Measurements from ENCODE around the gene NTPCR. TPM values are rescaled to one million over a fixed set of nuclear protein-coding genes. Genes with fewer than 3 reads are reported as not detected.

NTPCR gene
- total RNA-seq, 1 experiment from 2014 or later = 34.2 TPM

DNA sequence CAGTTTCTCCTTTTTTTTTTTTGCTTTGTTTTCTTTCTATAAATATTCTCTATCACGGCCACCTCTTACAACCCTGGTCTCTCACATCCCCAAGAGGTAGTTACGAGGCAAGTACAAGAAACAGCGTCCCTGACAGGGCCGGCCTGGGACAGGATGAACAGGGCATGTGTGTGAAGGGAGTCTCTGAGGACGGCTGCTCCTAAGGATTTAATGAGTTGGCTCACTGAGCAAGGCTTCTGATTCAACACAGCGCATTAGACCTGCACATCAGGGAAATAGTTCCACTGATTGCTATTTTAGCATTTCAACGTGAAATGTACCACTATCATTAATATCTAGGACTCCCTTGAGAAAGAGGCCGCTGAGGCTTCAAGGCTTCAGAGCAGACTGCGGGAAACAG, 54.0 kb downstream of the NTPCR start:
- H3K4me2 ChIP-seq (ENCODE audit: low read length) = no peak overlapping the region
- no peak for DNase-seq (ENCODE audit: low read depth, low spot score)
- CTCF ChIA-PET = no interaction called here
- TF ChIP-seq FOSL1 (IDR thresholded peaks at IDR 0.05; ENCODE audit: low read depth) = no peak
- TF ChIP-seq, protein P1, sequence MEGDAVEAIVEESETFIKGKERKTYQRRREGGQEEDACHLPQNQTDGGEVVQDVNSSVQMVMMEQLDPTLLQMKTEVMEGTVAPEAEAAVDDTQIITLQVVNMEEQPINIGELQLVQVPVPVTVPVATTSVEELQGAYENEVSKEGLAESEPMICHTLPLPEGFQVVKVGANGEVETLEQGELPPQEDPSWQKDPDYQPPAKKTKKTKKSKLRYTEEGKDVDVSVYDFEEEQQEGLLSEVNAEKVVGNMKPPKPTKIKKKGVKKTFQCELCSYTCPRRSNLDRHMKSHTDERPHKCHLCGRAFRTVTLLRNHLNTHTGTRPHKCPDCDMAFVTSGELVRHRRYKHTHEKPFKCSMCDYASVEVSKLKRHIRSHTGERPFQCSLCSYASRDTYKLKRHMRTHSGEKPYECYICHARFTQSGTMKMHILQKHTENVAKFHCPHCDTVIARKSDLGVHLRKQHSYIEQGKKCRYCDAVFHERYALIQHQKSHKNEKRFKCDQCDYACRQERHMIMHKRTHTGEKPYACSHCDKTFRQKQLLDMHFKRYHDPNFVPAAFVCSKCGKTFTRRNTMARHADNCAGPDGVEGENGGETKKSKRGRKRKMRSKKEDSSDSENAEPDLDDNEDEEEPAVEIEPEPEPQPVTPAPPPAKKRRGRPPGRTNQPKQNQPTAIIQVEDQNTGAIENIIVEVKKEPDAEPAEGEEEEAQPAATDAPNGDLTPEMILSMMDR (IDR thresholded peaks at IDR 0.05 in 2 of 3, conservative IDR thresholded peaks at IDR 0.05 in 1 of 3; ENCODE audit: borderline replicate concordance in 1 of 3, insufficient read depth in 1 of 3, low read depth in 2 of 3, low read length in 2 of 3) = no peak
- no peak for TF ChIP-seq ZFX (IDR thresholded peaks at IDR 0.05)
- TF ChIP-seq EGR1 (IDR thresholded peaks at IDR 0.05; ENCODE audit: low read depth) = no peak
- TF ChIP-seq ZNF274 (IDR thresholded peaks at IDR 0.05; ENCODE audit: low read depth, low read length) = no peak
- TF ChIP-seq, protein P2, sequence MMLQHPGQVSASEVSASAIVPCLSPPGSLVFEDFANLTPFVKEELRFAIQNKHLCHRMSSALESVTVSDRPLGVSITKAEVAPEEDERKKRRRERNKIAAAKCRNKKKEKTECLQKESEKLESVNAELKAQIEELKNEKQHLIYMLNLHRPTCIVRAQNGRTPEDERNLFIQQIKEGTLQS (IDR thresholded peaks at IDR 0.05) = no peak
- no peak for TF ChIP-seq POLR2A (IDR thresholded peaks at IDR 0.05; ENCODE audit: borderline replicate concordance, extremely low read depth, insufficient read depth, insufficient read length)
- TF ChIP-seq, protein P3, sequence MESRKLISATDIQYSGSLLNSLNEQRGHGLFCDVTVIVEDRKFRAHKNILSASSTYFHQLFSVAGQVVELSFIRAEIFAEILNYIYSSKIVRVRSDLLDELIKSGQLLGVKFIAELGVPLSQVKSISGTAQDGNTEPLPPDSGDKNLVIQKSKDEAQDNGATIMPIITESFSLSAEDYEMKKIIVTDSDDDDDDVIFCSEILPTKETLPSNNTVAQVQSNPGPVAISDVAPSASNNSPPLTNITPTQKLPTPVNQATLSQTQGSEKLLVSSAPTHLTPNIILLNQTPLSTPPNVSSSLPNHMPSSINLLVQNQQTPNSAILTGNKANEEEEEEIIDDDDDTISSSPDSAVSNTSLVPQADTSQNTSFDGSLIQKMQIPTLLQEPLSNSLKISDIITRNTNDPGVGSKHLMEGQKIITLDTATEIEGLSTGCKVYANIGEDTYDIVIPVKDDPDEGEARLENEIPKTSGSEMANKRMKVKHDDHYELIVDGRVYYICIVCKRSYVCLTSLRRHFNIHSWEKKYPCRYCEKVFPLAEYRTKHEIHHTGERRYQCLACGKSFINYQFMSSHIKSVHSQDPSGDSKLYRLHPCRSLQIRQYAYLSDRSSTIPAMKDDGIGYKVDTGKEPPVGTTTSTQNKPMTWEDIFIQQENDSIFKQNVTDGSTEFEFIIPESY (IDR thresholded peaks at IDR 0.05; ENCODE audit: extremely low read depth, insufficient replicate concordance, low read length) = no peak
- TF ChIP-seq SIN3A (IDR thresholded peaks at IDR 0.05; ENCODE audit: low read depth) = no peak
- TF ChIP-seq SRF (IDR thresholded peaks at IDR 0.05; ENCODE audit: low read depth) = no peak
- TF ChIP-seq POLR2AphosphoS5 (IDR thresholded peaks at IDR 0.05; ENCODE audit: low read depth, low read length) = no peak
- TF ChIP-seq, protein P4, sequence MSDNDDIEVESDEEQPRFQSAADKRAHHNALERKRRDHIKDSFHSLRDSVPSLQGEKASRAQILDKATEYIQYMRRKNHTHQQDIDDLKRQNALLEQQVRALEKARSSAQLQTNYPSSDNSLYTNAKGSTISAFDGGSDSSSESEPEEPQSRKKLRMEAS (IDR thresholded peaks at IDR 0.05) = no peak
- no peak for TF ChIP-seq SP1 (IDR thresholded peaks at IDR 0.05; ENCODE audit: low read depth)
- TF ChIP-seq ELF1 (IDR thresholded peaks at IDR 0.05; ENCODE audit: borderline replicate concordance, low read depth) = no peak
- no peak for TF ChIP-seq CEBPB (IDR thresholded peaks at IDR 0.05; ENCODE audit: low read depth)
- TF ChIP-seq YY1 (IDR thresholded peaks at IDR 0.05; ENCODE audit: extremely low read depth, insufficient replicate concordance, low read depth, low read length) = no peak
- no peak overlapping the region for H3K9ac ChIP-seq (ENCODE audit: low read length)
- H3K4me1 ChIP-seq (ENCODE audit: control insufficient read depth in 1 of 2, insufficient read depth in 2 of 2, low read length in 2 of 2) = no peaks in the 10 kb centered on the region
- intact Hi-C loops (cut with micrococcal nuclease) = no loop called here
- no peak for ATAC-seq
- H3K27me3 ChIP-seq (ENCODE audit: insufficient read depth, low read length) = no peaks in the 10 kb centered on the region
- H3K9me2 ChIP-seq (ENCODE audit: insufficient read depth) = no peaks in the 10 kb centered on the region
- no TSS peak for BruUV-seq (replicated peaks)
- POLR2A ChIA-PET = no interaction called here
- H3K9me3 ChIP-seq (ENCODE audit: control insufficient read depth in 1 of 2, insufficient read depth in 1 of 2, low read depth in 1 of 2, low read length in 2 of 2) = no peaks in the 10 kb centered on the region
- no peak overlapping the region for H2AFZ ChIP-seq (ENCODE audit: low read depth, low read length, poor library complexity, severe bottlenecking)
- H3K36me3 ChIP-seq (ENCODE audit: control insufficient read depth in 1 of 2, insufficient read depth in 2 of 2, low read length in 2 of 2) = no peaks in the 10 kb centered on the region; a peak in 1 of 4 replicates
- RAD21 ChIA-PET (ENCODE audit: low non-redundant PET in 1 of 2, low total read pairs in 2 of 2, uncharacterized antibody in 2 of 2, unreplicated experiment in 2 of 2) = no interaction called here
- H3K4me3 ChIP-seq (replicated peaks in 1 of 2; ENCODE audit: low read depth in 1 of 2, low read length in 2 of 2) = no peak overlapping the region
- no peaks in the 10 kb centered on the region for H3K79me2 ChIP-seq (ENCODE audit: insufficient read depth, low read length)
- H4K20me1 ChIP-seq (ENCODE audit: insufficient read depth) = no peaks in the 10 kb centered on the region
- no peak overlapping the region for H3K27ac ChIP-seq (ENCODE audit: low read depth, low read length)

Data from HCT116 (cell line).